ENCODE data around the gene TNS3. TPM values are rescaled to one million over a fixed set of nuclear protein-coding genes. Genes with fewer than 3 reads are reported as not detected.

Gene TNS3
- total RNA-seq, 1 experiment from 2014 or later = 533 TPM

GRCh38 chr7:47231627-47232026 is 350.3 kb downstream of the TNS3 start:
- Histone ChIP-seq H3K27ac (ENCODE audit: low read length) (no peak overlapping the region), H3K27me3 (ENCODE audit: control insufficient read depth, insufficient read depth, low read length) (peaks cover 8% of the 10 kb centered on the region), H3K9me3 (ENCODE audit: control insufficient read depth, insufficient read depth, low read depth, low read length) (no peaks in the 10 kb centered on the region), H3K4me1 (ENCODE audit: control insufficient read depth, insufficient read depth, low read length) (no peaks in the 10 kb centered on the region), H3K36me3 (ENCODE audit: control insufficient read depth, insufficient read depth, low read length) (no peaks in the 10 kb centered on the region), H3K4me3 (ENCODE audit: low read depth in 2 of 2, low read length in 2 of 2) (no peak overlapping the region)
- TF ChIP-seq REST (IDR thresholded peaks at IDR 0.05; ENCODE audit: insufficient read depth in 1 of 2, low read depth in 2 of 2, low read length in 1 of 2) (no peak), CTCF (IDR thresholded peaks at IDR 0.05) (no peak), TCF7L2 (IDR thresholded peaks at IDR 0.05; ENCODE audit: low read depth, low read length) (no peak), SIN3A (IDR thresholded peaks at IDR 0.05; ENCODE audit: borderline replicate concordance, insufficient read depth, low read depth, low read length) (no peak), POLR2AphosphoS5 (IDR thresholded peaks at IDR 0.05; ENCODE audit: low read depth, low read length) (no peak)
- DNase-seq (ENCODE audit: low read depth, low spot score) = no peak
- intact Hi-C loops (cut with micrococcal nuclease; ENCODE audit: unreplicated experiment) (no loop called here), in situ Hi-C loops (cut with HindIII; ENCODE audit: low pct_unique_long_range_greater_than_20kb, low sequenced_read_pairs) (no loop called here)
- CTCF ChIA-PET = no interaction called here
- ATAC-seq = no peak
- no TSS peak for BruUV-seq (replicated peaks)
- POLR2A ChIA-PET = interaction anchor here (0.6 kb wide), 1 partner anchor 768 kb away, joined by 3 read pairs; no protein-coding TSS in a partner anchor

GRCh38 chr7:47231032-47231431 is 350.9 kb downstream of the TNS3 start:
- H3K36me3 ChIP-seq (ENCODE audit: control insufficient read depth, insufficient read depth, low read length) = no peaks in the 10 kb centered on the region
- TF ChIP-seq SIN3A (IDR thresholded peaks at IDR 0.05; ENCODE audit: borderline replicate concordance, insufficient read depth, low read depth, low read length) (no peak), POLR2AphosphoS5 (IDR thresholded peaks at IDR 0.05; ENCODE audit: low read depth, low read length) (no peak), TCF7L2 (IDR thresholded peaks at IDR 0.05; ENCODE audit: low read depth, low read length) (no peak), REST (IDR thresholded peaks at IDR 0.05; ENCODE audit: insufficient read depth in 1 of 2, low read depth in 2 of 2, low read length in 1 of 2) (no peak), CTCF (IDR thresholded peaks at IDR 0.05) (no peak)
- DNase-seq (ENCODE audit: low read depth, low spot score) (no peak), ATAC-seq (no peak)
- ChIA-PET POLR2A (interaction anchor here (0.6 kb wide), 1 partner anchor 768 kb away, joined by 3 read pairs; no protein-coding TSS in a partner anchor), CTCF (no interaction called here)
- H3K9me3 ChIP-seq (ENCODE audit: control insufficient read depth, insufficient read depth, low read depth, low read length) = no peaks in the 10 kb centered on the region
- H3K27me3 ChIP-seq (ENCODE audit: control insufficient read depth, insufficient read depth, low read length) = peaks cover 8% of the 10 kb centered on the region
- intact Hi-C loops (cut with micrococcal nuclease; ENCODE audit: unreplicated experiment) = no loop called here
- H3K4me1 ChIP-seq (ENCODE audit: control insufficient read depth, insufficient read depth, low read length) = no peaks in the 10 kb centered on the region
- no peak overlapping the region for H3K27ac ChIP-seq (ENCODE audit: low read length)
- no TSS peak for BruUV-seq (replicated peaks)
- H3K4me3 ChIP-seq (ENCODE audit: low read depth in 2 of 2, low read length in 2 of 2) = no peak overlapping the region
- in situ Hi-C loops (cut with HindIII; ENCODE audit: low pct_unique_long_range_greater_than_20kb, low sequenced_read_pairs) = no loop called here
